Adipose tissue (tissue), 3 donors: ENCODE measurements around the gene SLC4A1AP. TPM values are rescaled to one million over a fixed set of nuclear protein-coding genes. Genes with fewer than 3 reads are reported as not detected.

Experiments
- H3K27ac ChIP-seq: one replicate; pipeline ENCODE4 v1.5.1; 2013; ENCODE audit warnings: low read depth, low read length
- WGBS, 3 donors: extraction: QIAGEN DNeasy Blood & Tissue Kit; methylation state at CpG; one replicate each; pipeline ENCODE4 v1.1.7; 2013; 5-methylcytosine and 5-hydroxymethylcytosine counted together
- polyA plus RNA-seq, 3 donors: library from polyadenylated mRNA; stranded (reverse); fragments of 200-250 nt; gene quantifications; one replicate each; pipeline ENCODE4 v1.2.3, GENCODE V29; 2013
- donor health status: healthy with polysubstance abuse.
- donor health status: Bipolar disorder and iron deficiency.
- donor health status: healthy.

SLC4A1AP gene
- polyA plus RNA-seq, 3 donors: 7.0 to 14.6 (median 13.8) TPM

GRCh38 chr2:27685577-27685976 lies 21.9 kb downstream of the SLC4A1AP start:
- H3K27ac ChIP-seq: no peak overlapping the region
- WGBS, 3 donors: 96 to 97% (median 96%) methylated on average over 3 of the region's 3 CpGs

GRCh38 chr2:27687232-27687631 lies 23.5 kb downstream of the SLC4A1AP start:
- 93 to 98% (median 95%) methylated on average over 1 of the region's 1 CpG for WGBS, 3 donors
- H3K27ac ChIP-seq: no peak overlapping the region

GRCh38 chr2:27689424-27689823 lies 25.7 kb downstream of the SLC4A1AP start:
- H3K27ac ChIP-seq: no peak overlapping the region
- 81 to 91% (median 88%) methylated on average over 2 of the region's 2 CpGs for WGBS, 3 donors

DNA sequence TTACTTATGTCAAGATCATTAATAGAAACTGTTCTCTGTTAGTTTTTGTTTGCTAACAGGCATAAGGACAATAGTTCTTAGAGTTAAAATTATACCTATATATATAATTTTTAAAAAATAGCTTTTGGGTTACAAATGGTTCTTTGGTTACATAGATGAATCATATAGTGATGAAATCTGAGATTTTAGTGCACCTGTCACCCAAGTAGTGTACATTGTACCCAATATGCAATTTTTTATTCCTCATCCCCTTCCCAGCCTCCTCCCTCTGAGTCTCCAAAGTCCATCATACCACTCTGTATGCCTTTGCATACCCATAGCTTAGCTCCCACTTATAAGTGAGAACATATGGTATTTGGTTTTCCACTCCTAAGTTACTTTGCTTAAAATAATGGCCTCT lies 26.4 kb downstream of the SLC4A1AP start:
- no peak overlapping the region for H3K27ac ChIP-seq

GRCh38 chr2:27697660-27698059 lies 34.0 kb downstream of the SLC4A1AP start:
- 70 to 85% (median 72%) methylated on average over 1 of the region's 1 CpG for WGBS, 3 donors
- no peak overlapping the region for H3K27ac ChIP-seq

DNA sequence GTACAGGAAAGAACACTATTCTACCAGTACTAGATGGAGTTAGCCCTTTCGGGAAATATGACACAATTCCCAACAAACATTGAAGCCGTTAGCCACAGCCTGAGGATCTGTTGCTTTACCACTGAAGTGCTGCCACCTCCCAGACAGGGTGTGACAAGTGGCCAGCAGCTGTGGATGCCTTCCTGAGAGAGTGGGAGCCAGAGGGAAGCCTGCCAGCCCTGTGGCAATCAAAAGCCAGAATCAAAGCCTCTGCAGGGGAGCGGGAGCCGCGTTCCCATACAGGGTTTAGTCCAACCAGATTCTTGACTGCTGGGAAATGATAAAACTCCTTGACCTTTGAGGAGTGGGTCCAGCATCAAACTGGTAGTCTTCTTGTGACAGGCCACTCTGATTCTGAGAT lies 38.0 kb downstream of the SLC4A1AP start:
- WGBS, 3 donors: 42 to 52% (median 46%) methylated on average over 5 of the region's 5 CpGs
- H3K27ac ChIP-seq: no peak overlapping the region

DNA sequence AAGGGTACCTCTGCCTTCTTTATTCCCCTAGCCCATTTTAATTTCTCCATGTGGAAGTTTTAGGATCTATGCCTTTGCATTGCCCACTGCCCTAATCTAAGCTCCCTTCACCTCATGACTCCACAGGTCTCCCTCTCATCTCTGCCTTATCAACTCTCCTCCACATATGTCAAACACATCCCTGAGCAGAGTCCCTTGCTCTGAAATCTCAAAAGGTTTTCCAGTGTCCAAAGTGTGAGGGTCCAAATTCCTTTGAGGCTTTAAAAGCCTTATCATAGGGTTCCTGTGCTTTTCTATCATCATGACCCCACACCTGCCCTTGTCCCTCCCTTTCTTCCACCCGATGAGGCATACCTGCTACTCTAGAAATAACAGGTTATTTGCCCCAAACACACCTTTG lies 38.6 kb downstream of the SLC4A1AP start:
- no peak overlapping the region for H3K27ac ChIP-seq
- 78 to 87% (median 86%) methylated on average over 1 of the region's 1 CpG for WGBS, 3 donors

- WGBS, 3 donors: 27 to 31% (median 30%) methylated on average over 9 of the region's 9 CpGs
- H3K27ac ChIP-seq: no peak overlapping the region
These were observed 40.1 kb downstream of the SLC4A1AP start for GRCh38 chr2:27703638-27704341.

GRCh38 chr2:27704342-27704876 lies 40.7 kb downstream of the SLC4A1AP start:
- WGBS, 3 donors: 90 to 92% (median 91%) methylated on average over 5 of the region's 5 CpGs
- H3K27ac ChIP-seq: no peak overlapping the region

DNA sequence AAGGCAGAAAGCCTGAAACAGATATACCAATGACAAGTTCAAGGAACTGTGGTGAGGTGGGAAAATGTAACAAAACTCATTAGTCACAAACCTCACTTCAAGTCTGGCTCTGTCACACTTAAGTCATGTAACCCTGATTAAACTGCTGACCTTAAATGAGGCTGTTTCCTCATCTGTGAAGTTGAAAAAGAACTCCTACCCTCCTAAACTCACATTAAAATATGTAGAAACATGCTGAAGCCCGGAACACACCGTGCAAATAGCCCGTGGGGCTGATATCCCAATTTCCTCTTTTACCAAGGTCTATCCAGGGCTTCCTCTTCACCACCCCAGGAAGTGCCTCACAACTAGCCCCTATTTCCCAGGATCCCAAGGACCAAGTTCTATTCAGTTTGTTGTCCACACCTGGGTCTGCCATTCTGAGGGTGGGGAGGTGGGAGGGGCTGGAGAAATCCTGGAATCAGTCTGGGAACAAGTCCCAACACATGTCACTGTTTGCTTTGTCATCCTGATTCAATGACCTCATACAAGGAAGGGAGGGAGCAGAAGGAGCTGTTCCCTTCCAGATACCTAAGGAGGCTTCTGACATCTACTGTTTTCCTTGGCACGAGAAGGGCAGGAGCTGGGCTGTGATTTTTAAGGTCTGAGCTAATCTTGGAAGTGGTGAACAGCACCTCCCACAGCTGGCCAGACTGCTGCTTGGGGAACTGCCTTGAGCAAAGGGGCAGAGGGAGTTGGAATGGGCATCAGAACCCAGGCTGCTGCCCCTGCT lies 42.3 kb downstream of the SLC4A1AP start:
- WGBS, 3 donors: 24 to 31% (median 27%) methylated on average over 4 of the region's 4 CpGs
- no peak overlapping the region for H3K27ac ChIP-seq

DNA sequence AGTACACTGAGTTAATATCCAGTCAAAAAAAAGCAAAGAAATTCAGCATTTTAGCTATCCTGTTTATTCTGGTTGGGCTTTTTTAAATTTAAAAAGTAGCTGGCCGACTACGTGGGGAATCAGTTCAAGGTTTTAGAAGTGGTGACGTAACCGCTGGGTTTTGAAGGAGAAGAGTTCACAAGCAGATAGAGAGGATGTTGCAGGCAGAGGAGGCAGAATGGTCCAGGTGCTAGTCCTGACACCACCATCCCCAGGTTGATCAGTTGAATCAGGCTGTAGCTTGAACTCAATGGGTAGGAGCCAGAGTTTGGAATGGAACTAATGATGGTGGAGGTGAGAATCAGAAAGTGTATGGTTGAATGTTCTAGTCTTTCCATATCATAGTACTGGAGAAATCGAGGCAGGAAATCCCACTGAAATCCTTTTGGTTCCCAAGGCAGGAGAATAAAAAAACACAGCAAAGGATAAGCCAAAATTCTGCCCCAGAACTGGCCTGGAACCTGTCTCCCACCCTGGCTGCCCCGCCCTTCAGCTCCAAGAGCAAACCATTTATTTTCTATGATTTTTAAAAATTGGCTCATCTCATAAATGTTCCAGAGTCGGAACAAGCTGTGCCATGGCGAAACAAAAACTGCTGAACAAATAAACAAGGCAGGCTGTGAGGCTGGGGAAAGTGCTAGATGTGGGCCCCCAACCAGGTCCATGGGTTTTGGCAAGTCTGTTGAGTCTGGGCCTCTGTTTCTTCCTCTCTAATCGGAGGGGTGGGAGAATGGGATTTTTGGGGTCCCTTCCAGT lies 44.0 kb downstream of the SLC4A1AP start:
- no peak overlapping the region for H3K27ac ChIP-seq
- WGBS, 3 donors: 69 to 79% (median 73%) methylated on average over 9 of the region's 9 CpGs

- 90 to 95% (median 90%) methylated on average over 7 of the region's 7 CpGs for WGBS, 3 donors
These were observed 44.6 kb downstream of the SLC4A1AP start for GRCh38 chr2:27708257-27708654.

GRCh38 chr2:27708666-27709065 lies 45.0 kb downstream of the SLC4A1AP start:
- 60 to 87% (median 83%) methylated on average over 3 of the region's 3 CpGs for WGBS, 3 donors
- H3K27ac ChIP-seq: no peak overlapping the region

More at GRCh38 chr2:27708257-27708654, 44.6 kb downstream of the SLC4A1AP start:
- no peak overlapping the region for H3K27ac ChIP-seq

- WGBS, 3 donors: 70 to 88% (median 71%) methylated on average over 2 of the region's 2 CpGs
- H3K27ac ChIP-seq: no peak overlapping the region
These were observed 45.6 kb downstream of the SLC4A1AP start for GRCh38 chr2:27709326-27709725.

DNA sequence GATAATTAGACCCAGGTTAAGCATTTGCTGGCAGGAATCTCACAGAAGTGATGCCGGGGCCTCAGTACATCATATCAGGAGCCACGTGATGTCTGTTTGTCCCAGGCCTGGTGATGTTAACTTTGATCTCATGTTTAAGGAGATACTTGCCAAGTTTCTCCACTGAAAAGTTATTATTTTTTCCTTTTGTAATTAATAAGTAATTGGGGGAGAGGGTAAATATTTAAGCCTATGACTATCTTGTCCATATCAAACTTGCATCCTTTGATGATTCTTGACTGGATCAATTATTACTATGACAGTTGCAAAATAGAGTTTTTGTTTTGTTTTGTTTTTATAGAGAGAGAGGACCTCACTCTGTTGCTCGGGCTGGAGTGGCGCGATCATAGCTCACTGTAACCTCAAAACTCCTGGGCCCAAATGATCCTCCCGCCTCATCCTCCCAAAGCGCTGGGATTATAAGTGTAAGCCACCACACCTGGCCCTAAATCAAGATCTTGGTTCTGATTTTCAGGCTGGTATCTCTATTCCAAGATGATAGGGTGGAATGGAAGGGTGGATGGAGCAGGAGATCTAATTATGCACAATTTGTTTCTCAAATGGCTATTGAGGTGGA lies 46.4 kb downstream of the SLC4A1AP start:
- 91 to 92% (median 91%) methylated on average over 7 of the region's 7 CpGs for WGBS, 3 donors
- H3K27ac ChIP-seq: no peak overlapping the region

GRCh38 chr2:27710640-27711430 lies 47.1 kb downstream of the SLC4A1AP start:
- WGBS, 3 donors: 89 to 90% (median 90%) methylated on average over 8 of the region's 8 CpGs
- no peak overlapping the region for H3K27ac ChIP-seq

DNA sequence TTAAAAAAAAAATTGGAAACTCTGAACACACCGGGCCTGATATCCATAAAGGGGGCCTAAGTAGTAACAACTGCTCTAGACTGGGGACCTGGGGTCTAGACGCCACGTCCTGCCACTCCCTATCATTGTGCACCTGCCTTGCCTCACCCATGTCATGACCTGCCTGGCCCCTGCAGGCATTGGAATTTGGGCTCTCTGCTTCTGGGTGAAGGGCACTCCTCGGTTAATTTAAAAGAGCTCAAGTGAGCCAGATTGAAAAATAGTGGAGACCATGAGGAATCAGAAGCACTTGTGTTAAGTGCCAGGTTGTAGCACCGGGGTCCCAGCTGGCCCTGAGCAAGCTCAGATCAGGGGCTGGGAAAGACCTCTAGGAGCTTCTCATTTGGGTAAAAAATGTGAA lies 48.1 kb downstream of the SLC4A1AP start:
- no peak overlapping the region for H3K27ac ChIP-seq
- WGBS, 3 donors: 89 to 93% (median 93%) methylated on average over 5 of the region's 5 CpGs

DNA sequence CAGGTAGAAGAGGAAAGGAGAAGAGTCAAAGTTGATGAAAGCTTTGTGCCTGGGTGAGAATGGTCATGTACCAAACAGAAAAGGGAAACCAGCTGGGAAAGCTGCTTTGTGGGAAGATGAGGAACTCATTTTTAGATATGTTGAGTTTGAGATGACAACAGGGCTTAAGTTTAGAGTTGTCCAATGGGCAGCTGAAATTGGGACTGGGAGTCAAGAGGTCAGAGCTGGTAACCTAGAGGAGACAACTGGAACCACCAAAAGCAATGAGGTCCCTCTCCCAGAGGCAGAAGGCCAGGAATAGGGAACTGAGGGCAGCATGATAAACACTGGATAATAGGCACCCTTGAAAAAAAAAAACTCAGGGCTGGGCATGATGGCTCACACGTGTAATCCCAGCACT lies 48.8 kb downstream of the SLC4A1AP start:
- H3K27ac ChIP-seq: no peak overlapping the region
- WGBS, 3 donors: 79 to 100% (median 82%) methylated on average over 1 of the region's 1 CpG
